GM15510 (cell line): ENCODE results near the gene HS3ST5.

ENCODE experiments used
- POLR2A ChIP-seq: IDR thresholded peaks from 3 replicates; pipeline ENCODE4 v1.6.1; 2011; ENCODE audit warnings: borderline replicate concordance; ENCODE audit not compliant: insufficient read length; ENCODE audit errors: extremely low read depth

Gene HS3ST5

DNA sequence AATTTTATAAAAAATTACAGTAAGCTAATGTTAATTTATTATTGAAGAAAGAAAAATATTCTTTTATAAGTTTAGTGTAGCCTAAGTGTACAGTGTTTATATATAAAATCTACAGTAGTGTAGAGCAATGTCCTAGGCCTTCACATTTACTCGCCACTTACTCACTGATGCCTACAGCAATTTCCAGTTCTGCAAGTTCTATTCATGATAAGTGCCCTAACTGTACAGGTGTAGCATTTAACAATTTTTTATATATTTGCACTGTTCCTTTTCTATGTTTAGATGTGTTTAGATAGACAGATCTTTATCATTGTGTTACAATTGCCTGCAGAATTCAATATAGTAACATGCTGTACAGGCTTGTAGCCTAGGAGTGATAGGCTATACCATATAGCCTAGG is 291.8 kb downstream of the HS3ST5 start:
- TF ChIP-seq POLR2A, result no peak

DNA sequence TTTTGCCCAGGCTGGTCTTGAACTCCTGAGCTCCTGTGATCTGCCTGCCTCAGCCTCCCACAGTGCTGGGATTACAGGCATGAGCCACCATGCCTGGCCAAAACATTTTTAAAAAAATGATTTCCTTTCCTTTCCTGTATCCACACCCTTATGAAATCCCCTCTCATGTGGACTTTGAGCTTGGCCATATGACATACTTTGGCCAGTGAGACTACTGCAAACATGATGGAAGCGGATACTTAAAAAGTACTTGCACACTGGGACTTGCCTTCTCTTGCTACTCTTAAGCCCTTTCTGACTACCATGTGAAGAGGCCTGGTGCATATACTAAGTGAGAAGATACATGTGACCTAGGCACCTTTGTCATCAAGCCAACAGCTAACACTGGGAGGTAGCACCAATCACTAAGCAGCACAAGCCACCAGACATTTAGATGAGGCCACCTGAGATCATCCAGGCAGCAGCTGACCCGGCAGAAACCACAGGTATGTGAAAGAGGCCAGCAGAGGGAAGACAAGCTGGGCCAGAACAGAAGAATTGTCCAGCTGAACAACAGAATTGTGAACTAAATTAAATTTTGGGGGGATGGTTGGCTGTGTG is 293.4 kb downstream of the HS3ST5 start:
- TF ChIP-seq POLR2A, result no peak

DNA sequence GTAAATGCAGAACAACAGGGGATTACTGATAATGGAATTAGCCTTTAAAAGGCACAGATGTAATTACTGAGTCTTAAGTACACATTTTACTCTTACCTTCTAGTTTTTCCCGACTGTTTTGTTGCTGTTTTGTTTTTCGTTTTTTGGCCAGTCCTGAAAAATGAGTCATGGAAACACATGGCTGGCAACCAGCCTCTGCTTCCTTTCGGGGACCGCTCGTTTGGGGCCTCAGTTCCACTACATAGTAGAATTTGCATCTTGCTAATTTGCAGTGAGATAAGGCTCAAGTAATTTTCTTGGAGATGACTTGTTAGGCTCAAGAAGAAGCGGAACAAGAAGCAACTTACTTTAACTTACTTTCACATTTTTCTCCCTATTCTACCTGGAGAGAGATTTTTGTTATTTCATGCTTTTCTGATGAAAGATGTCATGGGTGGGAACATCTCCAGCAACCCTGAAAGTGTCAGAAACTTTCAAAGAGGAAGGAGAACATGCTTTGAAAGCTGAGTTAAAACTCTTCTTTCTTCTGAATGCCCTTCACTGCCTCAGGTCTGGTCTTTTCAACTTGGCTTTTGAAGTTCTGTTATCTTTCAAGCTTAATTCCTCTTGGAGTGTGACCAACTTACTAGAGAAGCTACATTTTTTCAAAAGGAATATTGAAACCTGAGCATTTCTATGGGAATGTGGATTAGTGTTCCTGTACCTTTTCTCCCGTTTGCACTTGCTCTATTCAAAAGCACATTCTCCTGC is 300.4 kb downstream of the HS3ST5 start:
- no peak for TF ChIP-seq POLR2A

DNA sequence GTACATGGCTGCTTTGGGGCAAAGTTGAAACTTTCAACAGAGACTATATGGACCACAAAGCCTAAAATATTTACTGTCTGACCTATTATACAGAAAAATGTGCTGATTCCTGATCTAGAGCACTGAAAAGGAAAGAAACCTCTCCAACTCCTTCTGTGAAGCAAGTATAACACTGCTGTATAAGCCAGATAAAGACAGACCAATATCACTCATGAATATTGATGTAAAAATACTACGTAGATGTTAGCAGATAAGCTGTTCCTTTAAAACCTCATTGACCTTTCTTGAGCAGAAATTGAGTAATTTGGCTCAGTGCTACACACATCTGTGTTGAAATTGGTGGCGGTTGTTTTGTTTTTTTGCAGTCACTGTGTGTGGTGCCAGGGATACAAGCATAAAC is 302.0 kb downstream of the HS3ST5 start:
- no peak for TF ChIP-seq POLR2A

DNA sequence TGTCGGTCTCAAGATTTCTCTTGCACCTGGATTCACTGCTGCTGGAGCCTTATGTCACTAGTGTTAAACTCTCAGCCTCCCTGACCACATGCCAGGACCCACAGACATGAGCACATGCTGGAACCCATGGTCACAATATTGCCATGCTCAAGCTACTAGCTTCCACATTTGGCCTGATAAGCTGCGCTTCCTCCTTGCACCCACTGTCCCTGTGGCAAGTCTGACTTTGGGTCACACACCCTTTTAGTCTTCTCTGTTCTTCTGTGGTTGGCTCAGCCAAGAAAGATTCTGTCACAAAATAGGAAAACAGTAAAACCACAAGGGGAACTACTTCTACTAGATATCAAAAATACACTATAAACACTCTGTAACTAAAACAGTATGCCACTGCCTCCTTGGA is 303.0 kb downstream of the HS3ST5 start:
- no peak for TF ChIP-seq POLR2A

DNA sequence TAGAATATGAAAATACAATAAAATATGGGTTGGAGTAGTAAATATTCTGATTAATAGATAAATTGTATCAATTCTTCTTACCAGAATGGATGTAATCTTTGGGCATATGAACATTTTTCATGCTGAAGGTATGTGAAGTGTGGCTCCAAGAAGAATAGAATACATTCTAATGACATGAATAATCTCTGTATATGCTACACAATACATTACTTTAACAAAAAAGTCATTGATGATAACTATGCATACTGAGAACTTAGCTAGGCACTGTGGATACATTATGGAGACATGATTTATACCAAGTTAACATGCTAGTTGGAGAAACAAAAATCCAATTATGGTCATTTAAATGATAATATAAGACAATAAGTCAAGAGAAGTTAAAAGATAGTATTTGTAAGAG is 309.2 kb downstream of the HS3ST5 start:
- TF ChIP-seq POLR2A, result no peak

DNA sequence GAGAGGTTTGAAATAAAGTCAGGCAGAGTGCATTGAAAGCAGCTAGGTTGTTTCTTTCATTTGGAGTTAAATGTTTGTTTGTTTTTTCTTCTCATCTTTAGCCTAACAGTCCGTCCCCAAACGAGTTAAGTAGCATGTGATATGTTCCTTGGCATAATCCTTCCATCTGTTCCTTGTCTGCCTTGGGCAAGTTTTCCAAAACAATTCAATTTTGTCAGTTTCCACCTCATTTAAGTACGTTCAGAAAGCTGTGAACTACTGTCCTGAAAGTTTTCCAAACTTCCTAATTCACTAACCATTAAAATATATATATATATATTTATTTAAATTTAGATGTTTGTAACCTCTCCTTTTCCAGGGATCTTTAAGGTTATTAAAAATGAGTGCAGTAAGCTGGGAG is 310.1 kb downstream of the HS3ST5 start:
- no peak for TF ChIP-seq POLR2A

DNA sequence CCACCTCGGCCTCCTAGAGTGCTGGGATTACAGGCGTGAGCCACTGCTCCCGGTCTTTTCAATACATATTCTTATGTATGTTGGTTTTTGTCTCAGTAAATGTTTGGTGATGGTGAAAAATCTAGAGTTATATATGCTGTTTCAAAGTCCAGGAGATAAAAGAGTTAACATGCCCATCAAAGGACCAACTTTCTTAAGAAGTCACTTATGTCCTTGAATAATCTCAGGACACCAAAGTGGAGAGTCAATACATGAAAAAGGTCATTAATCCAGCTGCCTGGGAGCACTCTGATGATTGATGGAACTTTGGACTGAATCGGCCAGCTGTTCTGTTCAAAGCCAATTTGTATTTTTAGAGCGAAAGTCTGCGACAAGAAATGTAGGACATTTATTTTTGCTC is 312.1 kb downstream of the HS3ST5 start:
- TF ChIP-seq POLR2A, result no peak

DNA sequence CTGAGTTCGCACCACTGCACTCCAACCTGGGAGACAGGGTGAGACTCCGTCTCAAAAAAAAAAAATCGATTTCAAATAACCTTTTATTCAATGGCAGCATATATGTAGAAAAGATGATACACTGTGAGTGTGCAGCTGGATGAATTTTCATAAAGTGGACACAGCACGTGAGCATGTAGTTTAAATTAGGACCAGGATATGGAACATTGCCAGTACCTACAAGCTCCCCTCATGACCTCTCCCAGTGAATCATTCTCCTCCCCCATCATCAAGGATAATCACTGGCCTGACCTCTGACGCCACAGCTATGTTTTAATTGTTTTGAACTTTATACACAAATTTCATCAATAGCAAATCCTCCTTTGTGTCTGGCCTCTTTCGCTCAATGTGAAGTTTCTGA is 318.1 kb downstream of the HS3ST5 start:
- no peak for TF ChIP-seq POLR2A

DNA sequence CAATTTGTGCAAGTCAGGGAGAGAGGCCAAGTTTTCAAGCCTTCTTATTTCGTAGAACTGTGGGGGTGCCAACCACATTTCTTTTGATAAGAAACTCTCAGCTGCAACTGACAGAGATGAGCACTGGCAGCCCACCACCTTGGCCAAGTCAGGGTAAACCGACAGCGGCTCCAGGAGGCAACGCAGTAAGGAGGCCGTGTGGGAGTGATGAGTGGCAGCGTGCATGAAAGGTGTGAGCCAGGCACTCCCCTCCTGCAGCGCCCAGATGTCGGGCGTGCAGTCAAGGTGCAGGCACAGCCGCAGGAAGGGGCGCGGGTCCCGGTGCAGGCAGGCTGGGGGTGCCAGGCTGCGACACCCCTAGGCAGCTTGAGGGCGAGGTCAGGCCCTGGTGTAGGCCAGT is 322.6 kb downstream of the HS3ST5 start:
- no peak for TF ChIP-seq POLR2A

DNA sequence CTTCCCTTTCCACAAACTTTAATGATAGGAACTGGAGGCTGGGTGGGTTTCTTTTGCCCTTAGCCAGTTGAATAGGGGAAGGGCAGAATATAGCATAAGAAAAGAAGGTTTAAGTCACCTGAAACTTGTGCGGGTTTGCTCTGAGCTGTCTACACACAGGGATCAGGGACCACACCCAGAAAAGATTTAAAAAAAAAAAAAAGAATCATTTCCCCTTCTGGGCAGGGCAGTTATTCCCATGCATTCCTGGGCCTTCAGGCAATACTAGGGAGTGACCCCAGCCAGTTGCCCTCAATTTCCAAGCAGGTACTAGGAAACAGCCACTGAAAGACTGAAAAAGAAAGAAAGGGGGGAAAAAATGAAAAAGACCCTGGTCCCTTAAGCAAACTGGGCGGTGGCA is 332.3 kb downstream of the HS3ST5 start:
- no peak for TF ChIP-seq POLR2A

DNA sequence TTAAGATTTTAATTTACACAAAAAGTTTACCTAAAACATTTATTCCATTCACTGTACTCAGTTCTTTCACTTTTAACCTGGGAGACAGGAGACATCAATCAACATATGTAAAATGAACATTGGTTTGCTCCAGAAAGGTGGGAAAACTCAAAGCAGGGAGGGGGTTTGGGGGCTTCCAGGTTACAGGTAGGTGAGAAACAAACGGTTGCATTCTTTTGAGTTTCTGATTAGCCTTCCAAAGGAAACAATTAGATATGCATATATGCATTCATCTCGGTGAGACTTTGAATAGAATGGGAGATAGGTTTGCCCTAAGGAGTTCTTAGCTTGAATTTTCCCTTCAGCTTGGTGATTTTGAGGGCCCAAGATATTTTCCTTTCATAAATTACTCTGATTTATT is 333.6 kb downstream of the HS3ST5 start:
- no peak for TF ChIP-seq POLR2A

DNA sequence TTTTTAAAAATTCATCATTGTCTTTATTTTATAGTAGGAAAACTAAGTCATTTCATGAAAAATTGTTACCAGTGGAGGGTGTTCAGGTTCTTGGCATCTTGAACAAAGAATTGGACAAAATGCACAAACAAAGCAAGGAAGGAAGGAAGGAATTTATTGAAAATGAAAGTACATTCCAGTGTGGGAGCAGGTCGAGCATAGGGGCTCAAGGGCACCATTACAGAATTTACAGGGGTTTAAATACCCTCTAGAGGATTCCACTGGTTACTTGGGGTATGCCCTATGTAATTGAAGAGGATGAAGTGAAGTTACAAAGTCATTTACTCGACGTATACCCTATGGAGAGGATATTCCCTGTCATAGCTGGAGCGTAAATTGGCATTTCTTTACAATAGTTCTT is 334.5 kb downstream of the HS3ST5 start:
- no peak for TF ChIP-seq POLR2A

DNA sequence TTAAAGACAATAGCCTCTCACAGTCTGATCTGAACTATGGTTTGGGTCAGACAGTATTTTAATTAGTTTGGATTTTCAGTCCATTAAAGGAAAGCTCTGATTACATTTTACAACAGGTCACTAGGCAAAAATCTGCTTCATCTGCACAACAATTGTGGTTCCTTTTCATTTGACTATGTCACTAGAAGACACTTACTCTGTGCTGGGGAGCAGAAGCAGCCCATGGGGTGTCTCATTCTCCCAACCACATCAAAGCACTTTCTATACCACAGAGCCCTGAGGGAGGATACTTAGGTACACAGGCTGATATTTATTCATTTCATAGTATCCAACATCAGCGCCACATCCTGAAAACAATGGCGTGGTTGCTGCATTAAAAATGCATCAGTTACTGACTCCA is 335.3 kb downstream of the HS3ST5 start:
- no peak for TF ChIP-seq POLR2A
